NCI-H748 (cell line): ENCODE measurements around the gene DPH1.
"Not testable (repeated sequence)": the region's sequence is repeated elsewhere in the genome, so short reads cannot be mapped to it uniquely, and the experiment has no call there.

Experiments
- DNase-seq: peaks from one replicate; lab custom pipeline; 2025; ENCODE audit not compliant: unreplicated experiment; lab: John Stamatoyannopoulos, UW

The DPH1 gene

DNA sequence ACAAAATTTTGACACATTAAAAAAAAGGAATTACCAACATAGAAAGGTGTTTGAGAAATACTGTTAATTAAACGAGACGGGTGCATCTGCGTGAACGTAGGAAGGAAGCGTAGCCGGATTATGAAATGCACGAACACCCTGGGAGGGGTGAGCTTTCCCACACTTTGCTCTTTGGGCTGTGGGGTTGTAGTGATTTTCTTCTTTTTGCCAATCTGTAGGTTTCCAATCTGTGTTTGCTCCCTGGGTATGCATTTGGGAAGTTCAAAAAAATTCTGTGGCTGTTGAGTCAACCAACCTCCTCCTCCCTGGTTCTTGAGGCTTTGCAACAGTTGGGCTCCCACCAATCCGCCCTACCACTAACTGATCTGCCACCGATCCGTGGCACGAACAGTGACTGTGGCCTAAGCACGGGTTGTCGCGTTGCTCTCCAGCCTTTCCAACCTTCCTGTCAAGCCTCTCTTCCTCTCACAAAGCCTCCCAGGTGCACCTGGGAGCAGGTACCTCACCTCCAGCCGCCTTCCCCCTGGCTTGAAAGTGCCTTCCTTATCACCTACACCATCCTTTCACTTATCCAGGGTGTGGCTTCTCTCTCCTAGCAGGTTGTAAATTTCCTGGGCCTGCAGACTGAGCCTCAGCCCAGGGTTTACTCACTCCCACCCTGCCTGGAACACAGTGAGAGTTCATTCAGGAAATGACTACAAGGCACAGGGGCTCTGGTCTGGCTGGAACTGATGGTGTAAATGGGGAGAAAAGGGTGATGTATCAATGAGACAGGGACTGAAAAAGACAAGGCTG is 21.4 kb upstream of the DPH1 start:
- no peak for DNase-seq

DNA sequence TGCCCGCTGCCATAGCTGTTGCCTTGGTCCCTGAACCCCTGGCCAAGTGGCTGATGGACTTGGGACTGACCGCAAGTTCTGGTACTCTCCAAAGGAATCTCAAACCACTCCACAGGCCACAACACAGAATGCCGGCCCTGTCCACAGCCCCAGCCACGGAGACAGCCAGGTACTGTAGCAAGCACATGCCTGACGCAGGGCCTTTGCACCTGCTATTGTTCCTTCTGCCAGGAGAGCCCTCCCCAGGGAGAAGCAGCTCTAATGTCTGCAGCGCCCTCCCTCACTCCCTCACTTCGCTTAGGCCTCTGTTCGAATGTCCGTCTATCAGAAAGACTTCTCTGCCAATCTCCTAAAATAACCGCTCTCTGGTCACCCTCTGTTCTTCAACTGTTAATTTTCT is 20.2 kb upstream of the DPH1 start:
- no peak for DNase-seq

DNA sequence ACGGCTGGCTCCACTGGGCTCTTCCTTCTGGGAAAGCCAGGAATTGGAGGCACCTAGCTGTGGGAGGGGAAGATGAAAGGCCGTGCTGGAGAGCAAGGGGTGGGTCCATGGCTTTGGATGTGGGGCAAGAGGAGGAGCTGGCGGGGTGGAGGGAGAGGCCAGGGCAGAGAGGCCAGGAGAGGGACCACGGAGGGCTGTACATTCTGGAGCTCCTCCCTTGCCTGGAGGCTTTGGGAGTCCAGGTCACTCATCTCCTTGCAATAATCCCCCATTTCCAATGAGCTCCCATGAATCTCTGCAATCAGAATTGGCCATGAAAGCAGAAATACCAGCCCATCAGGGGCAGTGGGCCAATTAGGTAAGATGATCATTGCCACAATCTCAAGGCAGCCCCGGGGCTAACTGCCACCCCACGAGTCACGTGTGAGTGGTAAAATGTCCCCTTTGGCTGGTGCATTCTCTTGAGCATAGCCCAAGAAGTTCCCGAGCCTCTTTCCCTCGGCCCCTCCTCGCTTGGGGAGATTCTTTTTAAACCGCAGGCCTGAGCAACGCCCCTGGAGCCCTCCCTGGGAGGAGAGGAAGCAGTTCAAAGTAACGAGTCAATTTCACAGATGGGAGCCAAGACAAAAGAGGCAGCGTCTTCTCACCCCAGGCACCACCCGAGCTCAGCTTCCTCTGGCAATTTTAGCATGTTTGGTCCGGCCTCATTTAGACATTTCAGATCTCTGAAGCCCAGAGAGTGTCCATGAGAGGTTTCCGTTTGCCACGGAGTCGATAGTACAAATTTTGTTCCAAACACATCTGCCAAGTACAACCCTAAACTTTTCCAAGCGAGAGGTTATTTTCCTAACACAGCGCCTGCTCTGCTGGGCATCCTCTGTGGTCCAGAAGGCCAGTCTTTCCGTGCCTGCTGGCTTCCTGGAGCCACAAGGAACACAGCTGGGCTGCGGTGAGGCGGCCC is 18.3 kb upstream of the DPH1 start:
- DNase-seq: no peak

DNA sequence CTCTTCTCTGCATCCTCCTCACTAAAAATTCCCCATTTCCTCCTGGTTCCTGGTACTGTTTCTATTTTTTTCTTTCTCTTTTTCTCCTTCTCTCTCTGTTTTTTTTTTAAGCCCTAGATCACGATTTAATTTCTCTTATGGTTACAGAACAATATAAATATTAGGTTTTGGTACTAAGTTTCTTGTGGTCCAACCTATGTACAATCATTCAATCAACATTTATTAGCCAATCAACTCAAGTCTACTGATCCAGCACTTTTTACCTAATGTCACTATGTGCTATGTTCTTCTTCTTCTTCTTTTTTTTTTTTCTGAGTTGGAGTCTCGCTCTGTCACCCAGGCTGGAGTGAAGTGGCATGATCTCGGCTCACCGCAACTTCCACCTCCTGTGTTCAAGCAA is 17.5 kb upstream of the DPH1 start:
- DNase-seq: no peak

DNA sequence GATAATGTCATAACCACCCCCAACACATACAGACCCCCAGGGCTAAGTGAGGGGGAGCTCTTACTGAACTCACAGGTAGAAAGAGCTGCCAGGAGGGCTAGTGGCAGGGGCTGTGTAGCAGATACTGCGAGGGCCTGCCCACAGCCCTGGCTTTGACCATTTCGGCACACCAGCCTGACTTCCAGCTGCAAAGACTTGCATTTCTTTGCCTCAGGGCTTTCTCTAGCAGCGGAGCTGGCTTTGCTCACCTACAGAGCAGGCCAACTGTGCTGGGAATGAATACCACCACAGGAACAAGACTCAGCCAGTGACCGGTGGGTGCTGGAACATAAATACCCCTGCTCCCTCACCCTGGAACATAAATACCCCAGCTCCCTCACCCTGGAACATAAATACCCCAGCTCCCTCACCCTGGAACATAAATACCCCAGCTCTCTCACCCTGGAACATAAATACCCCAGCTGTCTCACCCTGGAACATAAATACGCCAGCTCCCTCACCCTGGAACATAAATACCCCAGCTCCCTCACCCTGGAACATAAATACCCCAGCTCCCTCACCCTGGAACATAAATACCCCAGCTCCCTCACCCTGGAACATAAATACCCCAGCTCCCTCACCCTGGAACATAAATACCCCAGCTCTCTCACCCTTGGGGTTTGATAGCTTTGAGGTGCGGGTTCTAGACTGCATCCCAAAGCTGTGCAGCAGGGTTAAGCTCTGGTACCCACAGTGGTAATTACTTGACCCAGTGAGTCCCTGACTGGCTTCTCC is 16.5 kb upstream of the DPH1 start:
- not testable (repeated sequence) for DNase-seq

DNA sequence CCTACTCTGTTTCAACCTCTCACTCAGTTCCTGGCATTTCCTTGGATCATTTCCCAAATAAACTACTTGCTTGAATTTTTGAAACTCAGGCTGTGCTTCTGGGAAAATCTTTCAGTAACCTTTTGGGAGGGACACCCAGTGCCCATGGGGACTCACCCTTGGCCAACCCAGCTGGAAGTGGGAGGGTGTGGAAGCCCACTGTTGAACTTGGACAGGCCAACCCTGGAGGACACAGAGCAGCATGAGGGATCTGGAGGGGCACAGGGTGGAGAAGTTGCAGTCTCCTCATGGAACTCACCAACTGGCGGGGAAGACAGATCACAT is 16.0 kb upstream of the DPH1 start:
- no peak for DNase-seq

DNA sequence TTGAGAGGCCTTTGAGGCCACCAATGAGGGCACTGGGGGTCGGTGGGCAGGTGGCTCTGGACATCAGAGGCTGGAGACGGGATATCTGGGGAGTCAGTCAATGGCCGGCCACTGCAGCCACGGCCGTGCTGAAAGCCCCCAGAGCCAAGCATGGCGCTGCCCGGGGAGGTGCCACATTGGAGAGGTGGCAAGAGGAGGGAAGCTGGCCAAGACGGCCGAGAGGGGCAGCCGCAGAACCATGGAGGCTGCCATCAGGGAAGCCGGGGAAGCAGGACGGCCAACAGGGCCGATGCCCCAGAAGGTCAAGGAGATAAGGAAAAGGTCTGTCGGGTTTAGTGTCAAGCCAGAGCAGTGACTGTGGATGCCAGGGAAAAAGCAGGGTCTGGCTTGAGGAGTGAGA is 14.6 kb upstream of the DPH1 start:
- no peak for DNase-seq

DNA sequence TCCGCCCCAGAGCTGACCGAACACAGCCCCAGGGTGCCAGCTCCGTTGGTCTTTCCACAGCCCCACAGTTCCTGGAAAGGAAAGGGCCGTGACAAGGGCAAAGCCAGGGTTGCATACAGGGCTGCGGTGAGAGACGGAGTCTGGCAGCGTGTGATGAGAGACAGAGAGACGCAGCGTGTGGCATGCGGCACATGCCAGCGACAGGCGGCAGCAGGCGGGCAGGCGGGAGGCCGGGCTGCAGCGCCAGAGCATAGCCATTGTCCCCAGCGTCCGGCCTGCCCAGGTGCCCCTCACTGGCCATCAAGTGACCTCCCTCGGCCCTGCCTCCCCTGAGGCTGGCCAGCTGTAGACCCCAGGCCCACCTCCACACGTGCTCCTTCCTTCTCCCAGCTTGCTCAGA is 13.5 kb upstream of the DPH1 start:
- DNase-seq: no peak

DNA sequence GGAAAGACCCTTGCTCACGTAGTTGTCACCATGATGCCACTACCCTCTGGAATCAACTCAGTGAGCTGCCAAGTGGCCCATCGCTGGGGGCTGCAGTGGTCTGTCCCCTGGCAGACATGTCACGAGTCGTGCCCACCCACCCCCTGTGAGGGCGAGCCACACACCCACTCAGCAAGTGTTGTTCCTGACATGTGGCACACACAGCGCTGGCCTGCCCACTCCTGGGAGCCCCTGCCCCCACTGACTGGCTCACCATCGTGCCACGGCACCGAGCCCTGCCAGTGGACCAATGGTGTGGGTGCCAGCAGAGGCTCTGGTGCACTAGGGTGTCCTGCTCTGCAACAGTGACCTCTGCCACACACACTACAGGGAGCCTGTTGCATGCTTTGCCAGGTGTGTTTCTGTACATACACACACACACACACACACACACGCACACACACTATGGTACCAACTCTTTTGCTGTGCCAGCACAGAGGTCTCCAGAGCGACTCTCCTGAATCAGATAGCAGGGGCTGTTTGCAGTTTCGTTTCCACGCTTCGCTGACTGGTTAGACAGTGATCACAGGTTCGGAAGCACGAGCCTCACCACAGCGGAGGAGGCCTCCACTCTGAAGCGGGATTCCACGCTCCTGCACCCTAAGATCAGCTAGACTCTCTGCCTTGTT is 12.5 kb upstream of the DPH1 start:
- DNase-seq: no peak

DNA sequence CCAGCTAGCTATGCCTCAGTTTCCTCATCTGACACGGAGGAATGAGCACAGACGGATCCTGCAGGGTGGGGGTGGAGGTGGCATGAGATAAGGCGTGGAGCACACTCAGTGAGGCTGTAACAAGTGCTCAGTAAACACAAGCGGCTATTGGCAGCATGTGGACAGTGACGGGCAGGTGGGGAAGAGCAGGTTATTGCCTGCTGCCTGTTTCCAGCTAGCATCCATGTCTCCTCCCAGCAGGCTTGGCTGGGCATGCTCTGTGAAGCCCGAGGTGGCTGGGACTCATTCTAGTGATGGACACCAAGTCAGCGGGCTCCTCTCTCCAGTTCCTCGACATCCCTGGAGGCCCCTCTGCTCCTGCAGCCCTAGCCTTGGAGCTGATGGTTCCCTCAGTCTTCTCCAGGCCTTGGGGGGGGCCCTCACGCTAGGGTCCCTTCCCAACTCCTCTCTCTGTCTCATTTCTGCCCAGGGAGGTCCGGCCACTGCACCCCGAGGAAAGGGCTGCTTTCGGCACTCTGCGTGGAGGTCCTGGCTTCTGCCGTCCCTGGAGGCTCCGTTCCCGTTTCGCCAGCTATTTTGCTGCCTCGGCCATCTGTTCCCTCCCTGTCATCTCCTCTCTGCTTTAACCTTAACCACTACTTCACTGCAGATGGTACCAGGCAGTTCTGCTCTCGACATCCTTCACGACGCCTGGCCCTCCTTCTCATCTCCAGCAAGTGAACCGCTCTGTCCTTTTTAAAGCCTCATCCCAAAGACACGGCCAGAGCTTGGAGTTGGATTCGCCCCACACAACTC is 11.0 kb upstream of the DPH1 start:
- DNase-seq: peak; percentile 84

DNA sequence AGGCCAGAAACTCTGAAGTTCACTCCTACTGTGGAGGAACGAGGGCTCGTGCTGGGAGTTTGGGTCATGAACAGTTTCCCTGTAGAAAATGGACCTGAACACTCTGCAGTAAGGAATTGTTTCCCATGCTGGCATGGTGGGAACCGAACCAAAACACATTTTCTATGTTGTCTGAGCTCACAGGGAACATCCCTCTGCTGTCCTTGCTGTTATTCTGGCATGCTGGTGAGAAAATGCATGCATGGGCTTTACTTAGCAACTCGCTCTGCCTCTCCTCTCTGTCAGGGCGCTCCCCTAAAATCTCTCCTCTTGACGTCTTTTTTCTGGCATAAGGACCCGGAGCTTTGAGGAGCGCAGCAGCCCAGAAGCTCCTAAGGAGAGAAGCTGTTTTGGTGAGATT is 10.2 kb upstream of the DPH1 start:
- DNase-seq: no peak

DNA sequence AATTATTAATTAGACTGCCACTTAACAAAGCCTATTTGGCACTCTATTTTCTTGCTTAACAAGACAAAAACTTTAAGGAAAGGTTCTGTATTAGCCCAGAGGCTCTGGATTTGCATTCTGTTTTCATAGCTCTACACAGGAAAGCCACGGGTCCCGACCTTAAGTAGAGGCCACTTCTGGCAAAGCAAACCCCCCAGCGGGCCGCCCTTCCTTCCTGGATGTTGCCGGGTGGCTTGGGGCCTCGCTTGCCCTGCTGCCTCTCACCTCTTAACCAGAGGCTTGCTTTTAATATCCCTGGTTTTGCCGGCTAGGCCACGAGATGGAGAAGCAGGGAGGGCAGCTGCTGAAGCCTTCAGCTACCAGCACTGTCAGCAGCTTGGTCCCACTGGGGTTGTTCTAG is 9.2 kb upstream of the DPH1 start:
- DNase-seq: no peak

DNA sequence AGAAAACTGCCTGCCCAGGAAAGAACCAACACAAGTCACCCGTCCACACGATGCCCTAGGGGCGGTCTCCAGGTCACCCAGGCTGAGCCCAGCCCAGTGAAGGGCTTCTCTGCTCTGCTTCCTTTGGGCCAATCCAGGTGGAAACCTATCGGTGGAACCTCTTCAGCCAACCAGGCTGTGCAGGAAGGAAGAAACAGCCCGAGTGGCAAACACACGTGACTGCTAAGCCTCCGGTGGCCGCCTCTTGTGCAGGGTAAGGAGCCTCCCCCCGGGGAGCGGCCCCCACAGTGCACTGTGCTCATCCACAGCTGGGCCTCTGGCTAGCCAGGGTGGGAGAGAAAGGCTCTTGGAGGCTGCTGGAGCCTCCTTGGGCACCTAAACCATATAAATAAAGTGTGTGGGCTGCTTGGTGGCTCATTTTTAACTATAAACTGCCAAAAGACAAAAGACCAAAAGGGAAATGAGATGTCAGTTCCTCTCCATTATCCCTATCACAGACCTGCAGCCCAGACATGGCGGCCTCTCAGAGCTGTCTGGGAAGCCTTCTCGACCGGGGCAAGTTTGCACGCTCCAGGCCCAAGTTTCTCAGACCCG is 7.2 kb upstream of the DPH1 start:
- DNase-seq: no peak

DNA sequence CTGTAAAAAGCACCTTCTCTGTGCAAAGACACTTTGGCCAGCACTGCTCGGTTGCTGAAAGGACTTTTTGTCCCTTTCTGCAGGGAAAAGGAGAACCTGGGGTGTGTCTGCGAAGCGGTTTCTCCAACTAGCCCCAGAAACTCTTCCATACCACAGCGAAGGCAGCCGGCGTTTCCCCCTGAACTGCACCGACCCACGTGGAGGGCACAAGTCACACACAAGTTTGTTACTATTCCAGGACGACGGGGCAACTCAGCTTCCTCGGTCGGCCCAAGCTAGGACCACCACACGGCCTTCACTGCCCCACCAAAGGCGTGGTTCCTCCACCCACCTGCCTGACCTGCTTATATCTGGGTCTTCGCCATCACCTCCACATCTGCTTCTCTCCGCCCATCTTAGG is 6.7 kb upstream of the DPH1 start:
- no peak for DNase-seq

DNA sequence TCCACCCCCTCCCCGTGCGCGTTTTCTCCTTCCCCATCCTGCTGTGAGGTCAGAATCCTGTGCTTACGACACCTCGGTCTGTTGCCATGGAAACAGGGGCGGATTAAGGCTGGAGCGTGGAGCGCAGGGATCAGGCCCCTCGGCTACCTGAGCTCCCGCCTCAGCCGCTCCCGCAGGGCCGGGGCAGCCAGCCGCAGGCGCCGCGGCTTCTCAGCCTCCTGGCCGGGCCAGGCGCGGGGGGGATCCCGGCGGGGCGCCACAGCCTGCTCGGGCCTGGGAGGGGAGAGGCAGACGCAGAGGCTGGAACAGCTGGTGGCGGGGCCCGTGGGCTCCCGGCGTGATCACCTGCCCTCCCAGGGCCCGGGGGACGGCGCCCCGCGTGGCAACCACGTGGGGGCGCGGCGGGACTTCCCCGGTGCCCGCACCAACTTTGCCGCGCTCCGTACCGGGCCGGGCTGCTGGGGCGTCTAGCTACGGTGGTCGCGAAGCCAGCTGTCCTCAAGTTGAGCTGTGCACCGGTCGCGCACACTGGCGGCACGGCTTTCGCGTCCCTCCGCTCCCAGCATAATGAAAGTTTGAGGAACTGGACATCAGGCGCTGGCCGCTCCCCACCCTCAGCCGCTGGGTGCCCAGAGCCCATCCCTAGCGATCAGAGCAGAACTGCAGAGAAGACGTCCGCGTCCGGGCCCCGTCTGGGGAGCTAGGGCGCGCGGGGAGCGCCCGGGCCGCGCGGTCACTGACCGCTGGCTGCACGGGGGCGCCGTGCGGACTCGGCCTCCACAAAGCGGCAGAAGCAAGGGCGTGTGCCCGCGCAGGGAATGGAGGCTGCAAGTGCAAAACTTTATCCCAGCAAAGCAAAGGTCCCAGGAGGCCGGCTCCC is 6.0 kb upstream of the DPH1 start:
- DNase-seq: peak; percentile 93

DNA sequence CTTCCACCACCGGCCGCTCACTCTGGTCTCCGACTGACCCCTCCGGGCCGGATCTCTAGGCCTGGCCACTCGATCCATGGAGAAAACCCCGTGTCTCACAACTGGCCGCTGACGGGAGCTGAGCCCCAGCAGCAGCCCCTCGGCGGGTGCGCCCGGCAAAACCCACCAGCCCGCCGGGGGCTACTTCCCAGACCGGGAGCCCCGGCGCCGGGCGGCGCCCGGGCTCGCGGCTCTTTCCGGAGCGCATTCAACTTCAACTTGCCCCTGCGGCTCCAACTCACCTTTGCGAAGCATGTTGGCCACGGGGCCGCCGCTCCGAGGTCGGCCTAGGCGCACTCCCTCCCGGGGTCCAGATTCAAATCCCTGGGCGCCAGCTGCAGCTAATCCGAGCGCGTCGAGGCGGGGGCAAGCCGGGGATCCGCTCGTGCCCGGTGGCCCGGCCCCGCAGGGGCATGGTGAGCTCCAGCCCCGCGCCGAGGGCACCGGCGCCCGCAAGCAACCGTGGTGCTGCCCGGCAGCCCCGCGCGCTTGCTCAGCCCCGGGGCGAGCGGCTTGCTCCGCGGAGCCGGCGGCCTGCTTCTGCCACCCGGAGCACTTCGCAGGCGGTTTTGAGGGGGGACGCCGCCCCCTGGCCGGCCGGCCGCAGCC is 5.3 kb upstream of the DPH1 start:
- peak; percentile 56 for DNase-seq

DNA sequence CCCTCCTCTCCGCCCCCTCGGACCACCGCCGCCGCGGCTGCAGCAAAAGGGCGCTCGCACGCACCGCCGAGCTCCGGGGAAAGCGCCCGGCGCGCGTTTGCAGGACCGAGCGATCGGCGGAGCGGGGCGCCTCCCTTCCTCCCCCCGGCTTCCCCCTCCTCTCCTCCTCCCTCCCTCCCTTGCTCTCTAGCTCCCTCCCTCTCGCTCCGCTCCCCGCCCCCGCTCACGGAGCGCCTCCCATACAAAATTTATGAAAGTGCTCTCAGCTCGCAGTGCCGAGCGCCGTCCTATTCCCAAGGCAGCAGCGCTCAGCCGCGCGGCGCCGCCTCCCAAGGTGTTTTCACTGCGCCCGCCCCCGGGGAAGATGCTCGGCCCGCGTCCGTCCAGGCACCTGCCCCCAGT is 4.7 kb upstream of the DPH1 start, which contains the start of gene RTN4RL1:
RTN4RL1 (minus strand) TSS at position 115 of the 402 bp plus-strand sequence. CDS start 469 bp downstream, outside the sequence.
- DNase-seq: peak; percentile 83

DNA sequence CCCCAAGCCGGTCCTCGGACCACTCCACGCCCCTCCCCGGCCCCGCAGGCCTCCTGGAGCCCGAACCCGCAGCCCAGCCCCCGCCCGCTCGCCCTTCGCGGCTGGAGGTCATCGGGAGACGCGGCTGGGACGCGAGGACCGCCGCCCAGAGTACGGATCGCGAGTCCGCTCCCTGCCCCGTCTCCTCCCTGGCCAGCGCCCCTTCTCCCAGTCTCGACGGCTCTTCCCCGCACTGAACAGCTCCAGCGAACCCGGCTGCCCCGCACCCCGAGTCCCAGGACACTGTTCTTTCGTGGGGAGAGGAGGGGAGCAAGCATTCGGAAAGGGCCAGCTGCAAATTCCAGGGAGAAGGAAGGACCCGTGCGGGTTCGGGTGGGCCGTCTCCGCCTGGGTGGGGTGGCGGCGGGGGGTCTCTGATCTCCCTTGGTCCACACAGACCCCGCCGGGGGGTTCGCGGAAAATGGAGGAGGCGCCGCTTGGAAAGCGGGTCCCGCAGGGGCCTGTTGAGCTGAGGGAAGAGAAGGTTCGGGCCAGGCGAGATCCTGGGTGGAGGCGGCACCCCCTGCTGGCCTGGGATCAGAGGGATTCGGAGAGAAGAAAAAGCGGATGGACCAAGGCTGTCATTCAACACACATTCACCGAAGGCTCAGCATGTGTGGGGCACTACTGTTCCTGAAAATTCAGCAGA is 4.2 kb upstream of the DPH1 start:
- DNase-seq: peak; percentile 75
